GM18499 (cell line): ENCODE data around the gene DEXI.
A peak's percentile ranks its signal among the peaks of the same experiment; 100 is the strongest.
"Not testable (repeated sequence)": the region's sequence is repeated elsewhere in the genome, so short reads cannot be mapped to it uniquely, and the experiment has no call there.

Source experiments
- ATAC-seq: cut with Tn5 transposase; IDR thresholded peaks from one replicate; pipeline ENCODE4 v1.9.1; 2021; ENCODE audit warnings: moderate number of reproducible peaks; ENCODE audit not compliant: insufficient read depth, unreplicated experiment

The DEXI gene

GRCh38 chr16:10970065-10970464, 27.8 kb upstream of the DEXI start:
- ATAC-seq, result no peak

- ATAC-seq, result no peak
Observed at GRCh38 chr16:10969615-10970014, 27.3 kb upstream of the DEXI start.

- no peak for ATAC-seq
Observed at GRCh38 chr16:10968498-10968897, 26.2 kb upstream of the DEXI start.

- no peak for ATAC-seq
Observed at GRCh38 chr16:10967986-10968385, 25.7 kb upstream of the DEXI start.

GRCh38 chr16:10966559-10966958, 24.3 kb upstream of the DEXI start:
- ATAC-seq, result not testable (repeated sequence)

- ATAC-seq, result no peak
Observed at GRCh38 chr16:10966129-10966528, 23.9 kb upstream of the DEXI start.

GRCh38 chr16:10965440-10966061, 23.3 kb upstream of the DEXI start:
- peak; percentile 45 for ATAC-seq

- ATAC-seq, result no peak
Observed at GRCh38 chr16:10964891-10965326, 22.6 kb upstream of the DEXI start.

GRCh38 chr16:10964039-10964890, 22.0 kb upstream of the DEXI start:
- ATAC-seq, result no peak

- no peak for ATAC-seq
Observed at GRCh38 chr16:10961231-10961630, 19.0 kb upstream of the DEXI start.

- ATAC-seq, result no peak
Observed at GRCh38 chr16:10959161-10959560, 16.9 kb upstream of the DEXI start.

- no peak for ATAC-seq
Observed at GRCh38 chr16:10957771-10958482, 15.7 kb upstream of the DEXI start.

GRCh38 chr16:10954903-10955302, 12.6 kb upstream of the DEXI start:
- ATAC-seq, result no peak

GRCh38 chr16:10951026-10951425, 8.8 kb upstream of the DEXI start:
- ATAC-seq, result no peak

- no peak for ATAC-seq
Observed at GRCh38 chr16:10950393-10950792, 8.1 kb upstream of the DEXI start.

GRCh38 chr16:10949424-10949970, 7.2 kb upstream of the DEXI start:
- peak; percentile 46 for ATAC-seq

GRCh38 chr16:10947211-10947787, 5.0 kb upstream of the DEXI start:
- ATAC-seq, result no peak

- no peak for ATAC-seq
Observed at GRCh38 chr16:10946308-10946707, 4.0 kb upstream of the DEXI start.

GRCh38 chr16:10945065-10945787, 3.0 kb upstream of the DEXI start:
- no peak for ATAC-seq
